Immature natural killer cell (primary cell): ENCODE data around the gene SYN1. TPM values are rescaled to one million over a fixed set of nuclear protein-coding genes. Genes with fewer than 3 reads are reported as not detected.
"Not testable (repeated sequence)": the region's sequence is repeated elsewhere in the genome, so short reads cannot be mapped to it uniquely, and the experiment has no call there.

Source experiments
- DNase-seq, 3 donors: peaks; one replicate each; pipeline ENCODE4 v3.0.0; 2022; ENCODE audit warnings: mixed read lengths in 1 of 3
- H3K27ac Mint-ChIP-seq, 6 donors: one replicate each; pipeline ENCODE4 v1.8.0; 2020; ENCODE audit warnings: mixed read lengths in 6 of 6, mild to moderate bottlenecking in 5 of 6, inconsistent platforms in 4 of 6, moderate library complexity in 3 of 6
- H3K27me3 Mint-ChIP-seq, 3 donors: one replicate each; pipeline ENCODE4 v1.8.0; 2020 to 2021; ENCODE audit warnings: low read depth in 3 of 3, mild to moderate bottlenecking in 3 of 3, mixed read lengths in 3 of 3, moderate library complexity in 3 of 3, inconsistent platforms in 1 of 3
- H3K36me3 Mint-ChIP-seq, 3 donors: one replicate each; pipeline ENCODE4 v1.8.0; 2020; ENCODE audit warnings: mixed read lengths in 3 of 3, inconsistent platforms in 2 of 3, mild to moderate bottlenecking in 2 of 3
- H3K4me1 Mint-ChIP-seq, 2 donors: one replicate each; pipeline ENCODE4 v1.8.0; 2020; ENCODE audit warnings: inconsistent platforms in 2 of 2, mild to moderate bottlenecking in 2 of 2, mixed read lengths in 2 of 2, moderate library complexity in 1 of 2
- H3K4me3 Mint-ChIP-seq, 5 donors: one replicate each; pipeline ENCODE4 v1.8.0; 2020; ENCODE audit warnings: mild to moderate bottlenecking in 5 of 5, mixed read lengths in 5 of 5, inconsistent platforms in 3 of 5, moderate library complexity in 3 of 5
- H3K9me3 Mint-ChIP-seq, 6 donors: one replicate each; pipeline ENCODE4 v1.8.0; 2020; ENCODE audit warnings: mild to moderate bottlenecking in 6 of 6, mixed read lengths in 6 of 6, inconsistent platforms in 4 of 6, moderate library complexity in 3 of 6
- polyA plus RNA-seq, 3 donors: library from polyadenylated mRNA; unstranded; fragments of 300-500 nt; fragmentation: Illumina TruSeq; gene quantifications; one replicate each; pipeline ENCODE4 v1.2.3, GENCODE V29; 2021

Gene SYN1
- polyA plus RNA-seq, 3 donors from 2014 or later = 0.11 TPM; not detected in 2

GRCh38 chrX:47605024-47605423, 14.6 kb downstream of the SYN1 start:
- Mint-ChIP-seq H3K27me3 (peaks cover 2 to 14% (median 5%) of the 10 kb centered on the region in 3 donors), H3K4me3 (no peak overlapping the region), H3K4me1 (no peaks in the 10 kb centered on the region), H3K9me3 (peaks cover 0 to 5% (median 2%) of the 10 kb centered on the region in 6 donors), H3K27ac (no peak overlapping the region), H3K36me3 (peaks cover 0 to under 1% (median 0%) of the 10 kb centered on the region in 3 donors)
- DNase-seq = no peak

DNA sequence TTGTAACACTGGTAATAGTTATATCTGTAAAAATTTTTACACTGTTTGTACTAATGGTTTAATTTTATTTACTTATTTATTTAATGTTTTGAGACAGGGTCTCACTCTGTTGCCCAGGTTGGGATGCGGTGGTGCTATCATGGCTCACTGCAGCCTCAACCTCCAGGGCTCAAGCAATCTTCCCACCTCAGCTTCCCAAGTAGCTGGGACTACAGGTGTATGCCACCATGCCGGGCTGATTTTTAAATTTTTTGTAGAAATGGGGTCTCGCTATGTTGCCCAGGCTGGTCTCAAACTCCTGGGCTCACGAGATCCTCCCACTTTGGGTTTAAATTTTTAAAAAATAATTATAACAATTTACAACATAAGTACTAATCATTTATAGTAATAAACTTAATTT, 16.5 kb downstream of the SYN1 start:
- H3K27ac Mint-ChIP-seq, DNase-seq, H3K36me3 Mint-ChIP-seq, H3K4me3 Mint-ChIP-seq, H3K4me1 Mint-ChIP-seq: not testable (repeated sequence)
- H3K9me3 Mint-ChIP-seq = peaks cover 2 to 11% (median 7%) of the 10 kb centered on the region in 6 donors
- peaks cover 2 to 14% (median 5%) of the 10 kb centered on the region in 3 donors for H3K27me3 Mint-ChIP-seq

DNA sequence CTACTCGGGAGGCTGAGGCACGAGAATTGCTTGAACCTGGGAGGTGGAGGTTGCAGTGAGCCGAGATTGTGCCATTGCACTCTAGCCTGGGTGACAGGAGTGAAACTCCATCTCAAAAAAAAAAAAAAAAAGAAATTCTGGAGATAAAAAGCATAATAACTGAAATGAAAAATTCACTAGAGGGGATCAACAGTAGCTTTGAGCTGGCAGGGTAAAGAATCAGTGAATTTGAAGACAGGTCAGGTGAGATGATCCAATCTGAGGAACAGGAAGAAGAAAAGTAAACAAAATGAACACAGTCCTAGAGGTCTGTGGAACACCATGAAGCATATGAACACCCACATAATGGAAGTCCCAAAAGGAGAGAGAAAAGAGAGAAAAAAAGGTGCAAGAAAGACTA, 22.4 kb downstream of the SYN1 start:
- Mint-ChIP-seq H3K4me3 (no peak overlapping the region), H3K9me3 (peaks cover 0 to 28% (median 17%) of the 10 kb centered on the region in 6 donors), H3K27me3 (peaks cover 0 to 9% (median 3%) of the 10 kb centered on the region in 3 donors), H3K27ac (no peak overlapping the region), H3K4me1 (peaks cover 9 to 10% of the 10 kb centered on the region in 2 donors), H3K36me3 (peaks cover 0 to 14% (median 0%) of the 10 kb centered on the region in 3 donors)
- no peak for DNase-seq

- no peak overlapping the region for H3K4me3 Mint-ChIP-seq
- peaks cover 0 to 7% (median 3%) of the 10 kb centered on the region in 3 donors for H3K27me3 Mint-ChIP-seq
- no peak for DNase-seq
- H3K4me1 Mint-ChIP-seq = peaks cover 9 to 10% of the 10 kb centered on the region in 2 donors
- peaks cover 0 to 14% (median 0%) of the 10 kb centered on the region in 3 donors for H3K36me3 Mint-ChIP-seq
- H3K27ac Mint-ChIP-seq = no peak overlapping the region
- H3K9me3 Mint-ChIP-seq = peaks cover 0 to 28% (median 17%) of the 10 kb centered on the region in 6 donors
Observed at GRCh38 chrX:47596256-47596655, 23.4 kb downstream of the SYN1 start.

- DNase-seq = no peak
- H3K4me1 Mint-ChIP-seq = peaks cover 9 to 10% of the 10 kb centered on the region in 2 donors
Observed at GRCh38 chrX:47595716-47596251, 23.9 kb downstream of the SYN1 start.

DNA sequence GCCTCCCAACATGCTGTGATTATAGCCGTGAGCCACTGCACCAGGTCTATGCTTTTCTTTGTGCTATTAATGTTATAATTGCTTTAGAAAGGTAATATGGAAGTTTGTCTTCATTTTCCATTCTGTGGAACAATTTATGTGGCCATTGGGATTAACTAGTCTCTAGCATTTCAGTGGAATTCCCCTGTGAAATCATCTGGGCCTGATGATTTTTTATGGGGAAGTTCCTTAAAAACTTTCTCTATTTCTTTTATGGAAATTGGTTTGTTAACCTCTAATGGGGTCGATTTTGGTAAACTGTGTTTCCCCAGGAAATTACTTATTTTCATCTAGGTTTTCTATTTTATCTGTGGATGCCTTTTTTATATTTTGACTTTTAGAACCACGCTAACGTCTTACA, 26.1 kb downstream of the SYN1 start:
- Mint-ChIP-seq H3K4me1 (peaks cover 9 to 10% of the 10 kb centered on the region in 2 donors), H3K9me3 (peaks cover 0 to 19% (median 9%) of the 10 kb centered on the region in 6 donors), H3K27ac (no peak overlapping the region), H3K36me3 (peaks cover 0 to 8% (median 0%) of the 10 kb centered on the region in 3 donors), H3K27me3 (peaks cover 2 to 4% (median 3%) of the 10 kb centered on the region in 3 donors), H3K4me3 (no peak overlapping the region)
- no peak for DNase-seq

More at GRCh38 chrX:47595716-47596251, 23.9 kb downstream of the SYN1 start:
- Mint-ChIP-seq H3K4me3 (no peak overlapping the region), H3K27me3 (peaks cover 0 to 5% (median 3%) of the 10 kb centered on the region in 3 donors), H3K36me3 (peaks cover 0 to 14% (median 0%) of the 10 kb centered on the region in 3 donors), H3K27ac (no peak overlapping the region), H3K9me3 (peaks cover 0 to 28% (median 17%) of the 10 kb centered on the region in 6 donors)

DNA sequence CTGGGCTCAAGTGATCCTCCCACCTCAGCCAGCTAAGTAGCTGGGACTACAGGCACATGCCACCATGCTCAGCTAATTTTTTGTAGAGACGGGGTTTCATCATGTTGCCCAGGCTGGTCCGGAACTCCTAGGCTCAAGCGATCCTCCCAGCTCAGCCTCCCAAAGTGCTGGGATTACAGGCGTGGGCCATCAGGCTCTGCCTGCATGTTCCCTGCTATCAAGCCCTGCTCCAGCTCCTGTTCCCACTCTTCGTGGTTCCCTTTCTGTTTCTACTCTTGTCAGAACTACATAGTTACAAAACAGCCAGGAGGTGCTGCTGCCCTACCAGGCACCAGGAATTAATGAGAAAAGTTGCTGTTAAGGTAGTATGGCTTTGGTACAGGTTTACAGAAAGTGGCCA, 28.7 kb downstream of the SYN1 start:
- Mint-ChIP-seq H3K9me3 (no peaks in the 10 kb centered on the region), H3K36me3 (peaks cover 0 to under 1% (median 0%) of the 10 kb centered on the region in 3 donors), H3K27me3 (peaks cover 0 to 4% (median 3%) of the 10 kb centered on the region in 3 donors), H3K27ac (no peak overlapping the region), H3K4me1 (peaks cover 4 to 6% of the 10 kb centered on the region in 2 donors), H3K4me3 (no peak overlapping the region)
- no peak for DNase-seq

DNA sequence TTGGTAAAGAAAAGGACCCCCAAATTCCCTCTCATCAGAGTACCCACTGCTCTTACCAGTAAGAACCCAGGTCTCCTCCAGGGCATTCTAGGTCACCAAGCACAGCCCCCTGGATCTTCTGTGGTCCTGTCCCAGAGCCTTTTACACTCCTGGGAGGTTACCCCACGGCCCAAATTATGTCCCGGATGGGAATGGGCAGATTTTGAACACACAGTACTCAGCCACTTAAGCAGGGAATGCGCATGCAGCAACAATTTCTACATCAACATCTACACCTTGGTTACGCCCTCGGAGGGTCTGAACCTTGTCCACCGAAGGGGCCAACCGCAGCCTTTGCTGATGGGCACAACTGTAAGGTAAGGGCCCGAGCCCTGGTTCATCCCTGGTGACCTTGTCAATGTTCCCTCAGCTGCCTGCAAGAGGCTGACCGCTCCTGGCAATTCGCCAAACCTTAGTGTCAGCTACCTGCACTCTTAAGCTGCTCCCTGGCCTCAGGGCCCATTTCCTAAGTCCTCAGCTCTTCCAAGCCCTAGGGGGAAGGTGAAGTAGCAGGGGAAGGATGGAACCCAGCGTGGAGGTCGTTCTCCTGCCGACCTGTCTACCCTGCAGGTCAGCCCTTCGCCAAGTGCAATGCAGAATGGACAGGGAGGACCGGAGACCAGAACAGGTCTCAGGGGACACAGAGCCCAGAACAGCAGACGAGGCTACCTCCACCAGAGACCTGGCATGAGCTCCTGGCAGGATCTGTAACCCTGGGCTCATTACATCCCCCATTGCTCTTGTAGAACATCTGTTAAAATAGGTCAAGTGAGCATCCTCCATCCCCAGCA, 31.5 kb downstream of the SYN1 start:
- peaks cover 0 to 4% (median 3%) of the 10 kb centered on the region in 3 donors for H3K36me3 Mint-ChIP-seq
- no peak for DNase-seq
- no peak overlapping the region for H3K4me3 Mint-ChIP-seq
- H3K9me3 Mint-ChIP-seq = no peaks in the 10 kb centered on the region
- peaks cover 7 to 10% of the 10 kb centered on the region in 2 donors for H3K4me1 Mint-ChIP-seq
- no peak overlapping the region for H3K27ac Mint-ChIP-seq
- H3K27me3 Mint-ChIP-seq = peaks cover 0 to 5% (median 0%) of the 10 kb centered on the region in 3 donors

- peaks cover 0 to 4% (median 3%) of the 10 kb centered on the region in 3 donors for H3K36me3 Mint-ChIP-seq
- H3K4me1 Mint-ChIP-seq = peaks cover 11 to 18% of the 10 kb centered on the region in 2 donors
- H3K27ac Mint-ChIP-seq = no peak overlapping the region
- H3K27me3 Mint-ChIP-seq = peaks cover 0 to 5% (median 0%) of the 10 kb centered on the region in 3 donors
- no peak for DNase-seq
- H3K9me3 Mint-ChIP-seq = no peaks in the 10 kb centered on the region
- no peak overlapping the region for H3K4me3 Mint-ChIP-seq
Observed at GRCh38 chrX:47587091-47587891, 32.4 kb downstream of the SYN1 start.

GRCh38 chrX:47586043-47586787, 33.4 kb downstream of the SYN1 start:
- peaks cover 0 to 5% (median 0%) of the 10 kb centered on the region in 3 donors for H3K27me3 Mint-ChIP-seq
- no peak overlapping the region for H3K4me3 Mint-ChIP-seq
- DNase-seq = no peak
- peak overlapping the region in 1 of 6 donors; percentile 58 for H3K27ac Mint-ChIP-seq
- no peaks in the 10 kb centered on the region for H3K9me3 Mint-ChIP-seq
- H3K4me1 Mint-ChIP-seq = peaks cover 21 to 29% of the 10 kb centered on the region in 2 donors
- H3K36me3 Mint-ChIP-seq = peaks cover 0 to 4% (median 3%) of the 10 kb centered on the region in 3 donors

DNA sequence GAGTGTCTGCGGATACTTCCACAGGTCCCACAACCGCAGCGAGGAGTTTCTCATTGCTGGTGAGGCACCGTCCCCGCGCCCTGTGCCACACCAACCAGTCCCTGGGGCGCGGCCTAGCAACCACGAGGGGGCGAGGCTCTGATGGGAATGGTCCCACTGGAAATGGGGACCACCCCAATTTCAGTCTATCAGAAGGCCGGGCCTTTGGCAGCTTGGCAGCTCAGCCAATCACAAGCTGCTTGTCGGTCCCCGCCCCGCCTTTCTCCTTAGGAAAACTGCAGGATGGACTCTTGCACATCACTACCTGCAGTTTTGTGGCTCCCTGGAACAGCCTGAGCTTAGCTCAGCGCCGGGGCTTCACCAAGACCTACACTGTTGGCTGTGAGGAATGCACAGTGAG, 34.4 kb downstream of the SYN1 start:
- Mint-ChIP-seq H3K4me1 (peaks cover 23 to 30% of the 10 kb centered on the region in 2 donors), H3K36me3 (peaks cover 0 to 4% (median 3%) of the 10 kb centered on the region in 3 donors), H3K27ac (no peak overlapping the region), H3K4me3 (no peak overlapping the region), H3K27me3 (peaks cover 0 to 5% (median 0%) of the 10 kb centered on the region in 3 donors), H3K9me3 (no peaks in the 10 kb centered on the region)
- no peak for DNase-seq

GRCh38 chrX:47584714-47585113, 34.9 kb downstream of the SYN1 start:
- Mint-ChIP-seq H3K4me3 (no peak overlapping the region), H3K9me3 (no peaks in the 10 kb centered on the region), H3K4me1 (peaks cover 23 to 30% of the 10 kb centered on the region in 2 donors), H3K27me3 (peaks cover 0 to 4% (median 0%) of the 10 kb centered on the region in 3 donors), H3K27ac (peak overlapping the region in 1 of 6 donors; percentile 25), H3K36me3 (peaks cover 0 to 4% (median 3%) of the 10 kb centered on the region in 3 donors)
- DNase-seq = no peak
